ENCODE results near the gene RELN. TPM values are rescaled to one million over a fixed set of nuclear protein-coding genes. Genes with fewer than 3 reads are reported as not detected.

RELN gene
- total RNA-seq, 1 experiment from 2014 or later = 8.0 TPM

DNA sequence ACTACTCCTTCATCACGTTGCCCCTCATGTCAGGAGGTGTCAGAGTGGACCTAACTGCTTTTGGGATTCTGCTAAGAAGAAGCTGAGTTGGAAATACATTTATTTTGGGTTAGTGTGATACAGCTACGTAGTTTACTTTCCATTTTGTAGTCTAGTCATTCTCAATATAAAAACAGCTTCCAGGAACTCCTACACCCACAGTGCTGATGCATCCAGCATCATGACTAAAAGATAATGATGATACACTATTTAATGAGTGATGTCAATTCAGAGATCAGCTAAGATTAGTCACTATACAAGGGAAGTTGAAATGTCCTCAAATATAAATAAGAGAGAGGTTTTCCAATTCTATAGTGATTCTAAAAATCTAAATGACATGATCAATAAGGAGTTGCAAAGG lies 279.2 kb downstream of the RELN start:
- ChIA-PET CTCF (interaction anchor here (0.6 kb wide), 1 partner anchor 39 kb away, joined by 3 read pairs; no protein-coding TSS in a partner anchor), POLR2A (ENCODE audit: unreplicated experiment) (no interaction called here)
- TF ChIP-seq EZH2 (IDR thresholded peaks at IDR 0.05; ENCODE audit: low read length, unreplicated experiment) (no peak), CTCF (conservative IDR thresholded peaks at IDR 0.05; ENCODE audit: low read depth, low read length) (no peak), EZH2phosphoT487 (IDR thresholded peaks at IDR 0.05; ENCODE audit: borderline replicate concordance, low read length) (no peak)
- peak; percentile 78 for ATAC-seq
- peak overlapping the region; percentile 34; the same call in 1 of the 2 replicates for H3K4me3 ChIP-seq (ENCODE audit: low read length)
- no peaks in the 10 kb centered on the region for H3K27me3 ChIP-seq (ENCODE audit: low read length)
- H3K9me2 ChIP-seq (replicated peaks; ENCODE audit: low read length) = no peaks in the 10 kb centered on the region
- BruUV-seq (replicated peaks) = no TSS peak
- H4K20me1 ChIP-seq (ENCODE audit: low read length) = no peaks in the 10 kb centered on the region
- no peaks in the 10 kb centered on the region for H3K79me2 ChIP-seq (ENCODE audit: low read length)
- intact Hi-C loops (cut with micrococcal nuclease) = loop anchor here (1.0 kb wide), 1 partner anchor 73 kb away; no protein-coding TSS in a partner anchor
- peak; percentile 58 for DNase-seq
- H3K9me3 ChIP-seq (ENCODE audit: low read length) = no peaks in the 10 kb centered on the region
- H3K4me1 ChIP-seq (ENCODE audit: insufficient read depth, low read length) = peaks cover 28% of the 10 kb centered on the region
- H3K27ac ChIP-seq (ENCODE audit: low read length) = peak overlapping the region; percentile 84
- H3K36me3 ChIP-seq (ENCODE audit: low read depth, low read length) = no peaks in the 10 kb centered on the region
- H3K4me2 ChIP-seq (ENCODE audit: low read length) = peak overlapping the region; percentile 61
- H3K9ac ChIP-seq (ENCODE audit: low read length) = peak overlapping the region; percentile 39; the same call in 1 of the 2 replicates
- peak overlapping the region; percentile 28; the same call in 1 of the 2 replicates for H2AFZ ChIP-seq (ENCODE audit: low read length)
- no peaks in the 10 kb centered on the region for H3F3A ChIP-seq (ENCODE audit: low read length, unreplicated experiment)

DNA sequence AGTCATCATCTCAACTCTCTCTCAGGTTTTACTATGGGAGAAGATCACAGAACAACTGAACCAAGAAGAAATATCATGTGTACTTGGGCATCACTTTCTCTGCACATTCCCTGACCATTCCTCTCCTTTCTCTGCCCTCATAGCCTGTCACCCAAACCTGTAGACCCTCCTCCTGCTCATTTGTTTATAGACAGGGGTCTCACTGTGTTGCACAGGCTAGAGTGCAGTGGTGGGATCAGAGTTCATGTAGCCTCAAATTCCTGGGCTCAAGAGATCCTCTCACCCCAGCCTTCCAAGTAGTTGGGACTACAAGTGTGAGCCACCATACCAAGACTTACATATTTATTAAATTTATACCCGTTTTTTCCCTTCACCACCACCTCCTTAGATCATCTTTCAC lies 282.7 kb downstream of the RELN start:
- CTCF ChIA-PET = no interaction called here
- Histone ChIP-seq H3K4me3 (ENCODE audit: low read length) (no peak overlapping the region), H3K4me2 (ENCODE audit: low read length) (no peak overlapping the region), H3K9me2 (replicated peaks; ENCODE audit: low read length) (no peaks in the 10 kb centered on the region), H3K36me3 (ENCODE audit: low read depth, low read length) (no peaks in the 10 kb centered on the region), H2AFZ (ENCODE audit: low read length) (no peak overlapping the region), H3F3A (ENCODE audit: low read length, unreplicated experiment) (no peaks in the 10 kb centered on the region), H3K27me3 (ENCODE audit: low read length) (no peaks in the 10 kb centered on the region), H3K79me2 (ENCODE audit: low read length) (no peaks in the 10 kb centered on the region), H3K4me1 (ENCODE audit: insufficient read depth, low read length) (peaks cover 30% of the 10 kb centered on the region), H3K27ac (ENCODE audit: low read length) (no peak overlapping the region), H4K20me1 (ENCODE audit: low read length) (no peaks in the 10 kb centered on the region), H3K9me3 (ENCODE audit: low read length) (no peaks in the 10 kb centered on the region), H3K9ac (ENCODE audit: low read length) (no peak overlapping the region)
- TF ChIP-seq EZH2phosphoT487 (IDR thresholded peaks at IDR 0.05; ENCODE audit: borderline replicate concordance, low read length) (no peak), CTCF (conservative IDR thresholded peaks at IDR 0.05; ENCODE audit: low read depth, low read length) (no peak), EZH2 (IDR thresholded peaks at IDR 0.05; ENCODE audit: low read length, unreplicated experiment) (no peak)
- POLR2A ChIA-PET (ENCODE audit: unreplicated experiment) = no interaction called here
- intact Hi-C loops (cut with micrococcal nuclease) = no loop called here
- DNase-seq (no peak), ATAC-seq (no peak)
- BruUV-seq (replicated peaks) = no TSS peak

- Histone ChIP-seq H3K79me2 (ENCODE audit: low read length) (no peaks in the 10 kb centered on the region), H3K27ac (ENCODE audit: low read length) (no peak overlapping the region), H3K4me3 (ENCODE audit: low read length) (no peak overlapping the region), H3K9me2 (replicated peaks; ENCODE audit: low read length) (no peaks in the 10 kb centered on the region), H2AFZ (ENCODE audit: low read length) (no peak overlapping the region), H3K9me3 (ENCODE audit: low read length) (no peaks in the 10 kb centered on the region), H3K9ac (ENCODE audit: low read length) (no peak overlapping the region), H3F3A (ENCODE audit: low read length, unreplicated experiment) (no peaks in the 10 kb centered on the region), H3K4me1 (ENCODE audit: insufficient read depth, low read length) (peaks cover 19% of the 10 kb centered on the region; the same call in 1 of the 2 replicates), H3K4me2 (ENCODE audit: low read length) (no peak overlapping the region), H3K27me3 (ENCODE audit: low read length) (no peaks in the 10 kb centered on the region), H4K20me1 (ENCODE audit: low read length) (no peaks in the 10 kb centered on the region), H3K36me3 (ENCODE audit: low read depth, low read length) (no peaks in the 10 kb centered on the region)
- ATAC-seq (no peak), DNase-seq (no peak)
- no peak for TF ChIP-seq CTCF (conservative IDR thresholded peaks at IDR 0.05; ENCODE audit: low read depth, low read length)
- intact Hi-C loops (cut with micrococcal nuclease) = no loop called here
- no TSS peak for BruUV-seq (replicated peaks)
- ChIA-PET CTCF (no interaction called here), POLR2A (ENCODE audit: unreplicated experiment) (no interaction called here)
These were observed 283.9 kb downstream of the RELN start for GRCh38 chr7:103705542-103705941.
